PC-9 (cell line): ENCODE data around the gene GPR22.

Source experiments
- CTCF ChIP-seq: fragments of 200-600 bp; sonication (generic); conservative IDR thresholded peaks from 2 replicates; pipeline ENCODE4 v1.6.1; 2017; ENCODE audit warnings: mixed run types, antibody characterized with exemption, mild to moderate bottlenecking, moderate library complexity
- EZH2 ChIP-seq: fragments of 200-600 bp; sonication (generic); IDR thresholded peaks from 2 replicates; pipeline ENCODE4 v1.8.0; 2017; ENCODE audit warnings: antibody characterized with exemption, low read depth

- TF ChIP-seq EZH2 (no peak), CTCF (no peak)
Measured at GRCh38 chr7:107442678-107443077, 27.2 kb upstream of the GPR22 start.
